Vein endothelial cell (primary cell): ENCODE measurements around the gene TLE7. TPM values are rescaled to one million over a fixed set of nuclear protein-coding genes. Genes with fewer than 3 reads are reported as not detected.

Experiments
- total RNA-seq: library from RNA; depleted of rRNA; stranded (reverse); fragments of >200 nt; gene quantifications from 2 replicates; pipeline ENCODE4 v1.2.3, GENCODE V29; 2012

Gene TLE7
- not detected in 2 replicates for total RNA-seq

GRCh38 chr16:71442051-71442440, at the start of gene TLE7:
Gene TLE7 (minus strand): TSS chr16:71442054. CDS start chr16:71433324, 8,730 bp downstream.

GRCh38 chr16:71489122-71489521, 47.3 kb upstream of the TLE7 start, which contains the start of gene ZNF19:
Gene ZNF19 (minus strand): TSS chr16:71489324. CDS start chr16:71482114, 7,210 bp downstream.

DNA sequence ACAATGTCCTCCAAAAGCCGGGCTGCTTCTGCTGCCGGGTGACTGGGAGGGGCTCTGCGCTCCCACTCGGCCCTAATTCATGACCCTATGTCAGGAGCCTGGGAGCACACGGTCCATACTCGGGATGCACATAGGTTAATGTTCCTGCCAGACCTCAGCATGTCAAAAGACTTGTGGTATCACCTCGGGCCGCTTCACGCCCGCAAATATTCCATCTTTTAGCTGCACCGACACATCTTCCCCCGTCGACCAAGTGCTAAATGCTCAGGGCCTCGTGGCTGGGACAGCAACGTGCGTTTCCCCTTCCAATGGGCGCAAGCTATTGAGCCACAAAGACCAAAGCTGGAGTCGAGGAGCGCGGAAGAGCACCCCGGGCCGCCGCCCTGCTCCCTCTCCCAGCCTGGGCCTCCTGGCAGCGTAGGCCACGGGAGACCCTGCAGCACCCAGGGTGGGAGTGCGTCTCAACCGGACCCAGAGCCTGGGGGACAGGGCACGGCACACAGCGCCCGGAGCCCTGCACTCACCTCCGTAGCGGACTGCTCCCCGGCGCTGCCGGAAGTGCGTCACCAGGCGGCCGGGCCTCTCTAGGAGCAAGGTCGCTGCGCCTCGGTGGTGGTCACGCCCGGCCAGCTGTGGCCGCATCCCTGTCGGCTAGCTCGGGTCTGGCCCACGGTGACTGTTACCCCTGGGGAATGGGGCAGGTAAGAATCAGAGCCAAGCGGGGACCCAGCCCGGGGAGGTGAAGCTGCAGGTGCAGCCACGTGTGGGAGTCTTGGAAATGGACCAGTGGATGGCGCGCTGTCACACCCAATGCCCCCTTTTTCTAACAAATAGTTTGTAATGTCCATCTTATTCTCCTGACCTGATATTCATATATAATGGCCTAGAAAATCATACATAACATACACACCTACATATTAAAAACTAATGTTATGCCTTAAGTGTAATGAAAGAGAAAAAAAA, 20.1 kb upstream of the TLE7 start, which contains the start of gene ZNF23:
TSS of gene ZNF23 (minus strand) at position 562 of the 963 bp plus-strand sequence. CDS start 5,451 bp downstream, outside the sequence.

Other genes with a start within 250 kb of the TLE7 start
- gene HYDIN, start 211.3 kb downstream of the TLE7 start, total RNA-seq, result not detected in 2 replicates
- gene CMTR2, start 152.7 kb downstream of the TLE7 start, total RNA-seq, result 30.7 and 41.4 TPM in 2 replicates
- gene CALB2, start 83.3 kb downstream of the TLE7 start, total RNA-seq, result not detected in 2 replicates
- gene ZNF23, start 20.2 kb upstream of the TLE7 start, total RNA-seq, result 3.6 and 4.0 TPM in 2 replicates
- gene ZNF19, start 47.3 kb upstream of the TLE7 start, total RNA-seq, result 2.6 and 4.2 TPM in 2 replicates
- gene CHST4, start 84.4 kb upstream of the TLE7 start, total RNA-seq, result not detected in 2 replicates
- not detected in 2 replicates for gene TAT, start 135.0 kb upstream of the TLE7 start, total RNA-seq
- gene MARVELD3, start 184.1 kb upstream of the TLE7 start, total RNA-seq, result under 0.01 TPM in 1 of 2 replicates, not detected in the other